GM19397 (cell line): ENCODE results near the gene SEPTIN5.
"Not testable (repeated sequence)": the region's sequence is repeated elsewhere in the genome, so short reads cannot be mapped to it uniquely, and the experiment has no call there.

Experiments used
- ATAC-seq: cut with Tn5 transposase; IDR thresholded peaks from one replicate; pipeline ENCODE4 v1.9.1; 2021; ENCODE audit warnings: mild to moderate bottlenecking, moderate library complexity; ENCODE audit not compliant: unreplicated experiment

Gene SEPTIN5

GRCh38 chr22:19714312-19715187 is at the start of gene SEPTIN5:
Gene SEPTIN5 (plus strand): TSS chr22:19714503. CDS start chr22:19714589, 86 bp downstream.
- no peak for ATAC-seq

- no peak for ATAC-seq
These were observed 49.1 kb upstream of the SEPTIN5 start for GRCh38 chr22:19664951-19665783.

GRCh38 chr22:19665784-19666672 is 48.3 kb upstream of the SEPTIN5 start:
- ATAC-seq, result no peak

GRCh38 chr22:19666673-19667593 is 47.4 kb upstream of the SEPTIN5 start:
- ATAC-seq, result no peak

GRCh38 chr22:19667872-19668740 is 46.2 kb upstream of the SEPTIN5 start:
- ATAC-seq, result no peak

GRCh38 chr22:19668748-19669147 is 45.6 kb upstream of the SEPTIN5 start:
- ATAC-seq, result no peak

- no peak for ATAC-seq
These were observed 44.7 kb upstream of the SEPTIN5 start for GRCh38 chr22:19669570-19669969.

- no peak for ATAC-seq
These were observed 43.0 kb upstream of the SEPTIN5 start for GRCh38 chr22:19671316-19671715.

GRCh38 chr22:19672054-19672776 is 42.1 kb upstream of the SEPTIN5 start:
- ATAC-seq, result no peak

GRCh38 chr22:19673660-19674059 is 40.6 kb upstream of the SEPTIN5 start:
- ATAC-seq, result no peak

GRCh38 chr22:19674129-19674928 is 40.0 kb upstream of the SEPTIN5 start:
- ATAC-seq, result no peak

- no peak for ATAC-seq
These were observed 39.4 kb upstream of the SEPTIN5 start for GRCh38 chr22:19674929-19675253.

- no peak for ATAC-seq
These were observed 38.9 kb upstream of the SEPTIN5 start for GRCh38 chr22:19675428-19675827.

- not testable (repeated sequence) for ATAC-seq
These were observed 37.9 kb upstream of the SEPTIN5 start for GRCh38 chr22:19676437-19676836.

GRCh38 chr22:19678949-19679521 is 35.3 kb upstream of the SEPTIN5 start:
- ATAC-seq, result no peak

GRCh38 chr22:19679522-19680101 is 34.7 kb upstream of the SEPTIN5 start:
- no peak for ATAC-seq
